Muscle of arm (tissue), 14 donors: ENCODE results near the gene SPIN2A. TPM values are rescaled to one million over a fixed set of nuclear protein-coding genes. Genes with fewer than 3 reads are reported as not detected.
"Not testable (repeated sequence)": the region's sequence is repeated elsewhere in the genome, so short reads cannot be mapped to it uniquely, and the experiment has no call there.

ENCODE experiments used
- DNase-seq: peaks from one replicate; pipeline ENCODE4 v3.0.0-alpha.2; 2013
- long read RNA-seq, 11 donors: transcript quantifications; one replicate each; lab custom pipeline, GENCODE V29; 2026
- polyA plus RNA-seq, 12 donors: library from polyadenylated mRNA; unstranded; fragments of 120-200 nt; gene quantifications; one replicate each; pipeline ENCODE4 v1.2.1, GENCODE V29; 2013; ENCODE audit not compliant: insufficient read length in 12 of 12

SPIN2A gene
- polyA plus RNA-seq: 1 to 10 TPM in 10 of 12 donors, not detected in 2; 1.9 to 6.7 (median 3.8) TPM
- long read RNA-seq, donor 1, partial matches to known transcripts: 0 of 1 reads
- long read RNA-seq, donor 1, other reads (novel, unspliced or antisense): 0 of 1 reads
- long read RNA-seq, donor 2, partial matches to known transcripts: 0 of 1 reads
- long read RNA-seq, donor 2, other reads (novel, unspliced or antisense): 0 of 1 reads
- long read RNA-seq, donor 3: 0 reads
- long read RNA-seq, donor 4, partial matches to known transcripts: 0 of 1 reads
- long read RNA-seq, donor 4, other reads (novel, unspliced or antisense): 0 of 1 reads
- long read RNA-seq, donor 5, partial matches to known transcripts: 0 of 3 reads
- long read RNA-seq, donor 5, other reads (novel, unspliced or antisense): 0 of 3 reads
- long read RNA-seq, donor 6, partial matches to known transcripts: 0 of 1 reads
- long read RNA-seq, donor 6, other reads (novel, unspliced or antisense): 0 of 1 reads
- long read RNA-seq, donor 7, partial matches to known transcripts: 0 of 1 reads
- long read RNA-seq, donor 7, other reads (novel, unspliced or antisense): 0 of 1 reads
- long read RNA-seq, donor 8, partial matches to known transcripts: 0 of 2 reads
- long read RNA-seq, donor 8, other reads (novel, unspliced or antisense): 0 of 2 reads
- long read RNA-seq, donor 9, partial matches to known transcripts: 0 of 2 reads
- long read RNA-seq, donor 9, other reads (novel, unspliced or antisense): 0 of 2 reads
- long read RNA-seq, donor 10, partial matches to known transcripts: 0 of 2 reads
- long read RNA-seq, donor 10, other reads (novel, unspliced or antisense): 0 of 2 reads
- long read RNA-seq, donor 11, partial matches to known transcripts: 0 of 2 reads
- long read RNA-seq, donor 11, other reads (novel, unspliced or antisense): 0 of 2 reads

DNA sequence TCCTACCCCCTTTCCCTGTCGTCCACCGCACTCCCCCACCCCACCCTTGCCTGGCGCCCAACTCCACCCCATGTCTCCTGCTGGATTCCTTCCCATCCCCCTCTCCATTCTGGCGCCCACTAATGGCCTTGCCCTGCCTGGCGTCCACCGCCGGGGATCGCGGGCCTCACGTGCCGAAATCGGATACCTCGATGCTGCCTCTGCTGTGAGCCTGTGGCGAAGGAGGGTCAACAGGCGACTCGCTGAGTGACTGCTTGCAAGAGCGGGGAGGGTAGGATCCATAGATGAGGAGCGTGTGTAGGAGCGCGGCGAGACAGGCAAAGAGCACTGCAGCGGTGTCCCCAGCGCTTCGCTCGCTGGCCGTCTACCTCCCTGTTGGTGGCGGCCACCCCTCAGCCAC is at the start of gene SPIN2A:
SPIN2A (minus strand) TSS at position 325 of the 400 bp plus-strand sequence. CDS start 800 bp downstream, outside the sequence.
- peak; percentile 36 for DNase-seq

DNA sequence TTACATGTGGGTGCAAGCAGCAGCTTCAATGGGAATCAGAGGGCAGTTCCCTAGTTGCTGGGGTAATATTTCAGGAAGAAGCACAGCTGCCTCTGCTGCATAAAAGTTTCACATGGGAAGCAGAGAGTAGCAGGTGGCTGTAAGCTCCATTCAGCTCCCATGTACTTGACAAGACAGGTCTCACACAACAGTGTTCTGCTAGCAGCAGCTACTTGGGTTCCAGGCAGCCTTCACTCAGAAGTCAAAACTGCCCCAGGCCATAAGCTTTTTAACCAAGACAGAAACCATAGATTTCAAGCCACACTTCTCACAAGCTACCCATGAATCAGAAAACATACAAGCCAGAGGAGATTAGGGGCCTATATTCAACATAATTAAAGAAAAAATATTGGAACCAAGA is 41.4 kb upstream of the SPIN2A start:
- DNase-seq: no peak

DNA sequence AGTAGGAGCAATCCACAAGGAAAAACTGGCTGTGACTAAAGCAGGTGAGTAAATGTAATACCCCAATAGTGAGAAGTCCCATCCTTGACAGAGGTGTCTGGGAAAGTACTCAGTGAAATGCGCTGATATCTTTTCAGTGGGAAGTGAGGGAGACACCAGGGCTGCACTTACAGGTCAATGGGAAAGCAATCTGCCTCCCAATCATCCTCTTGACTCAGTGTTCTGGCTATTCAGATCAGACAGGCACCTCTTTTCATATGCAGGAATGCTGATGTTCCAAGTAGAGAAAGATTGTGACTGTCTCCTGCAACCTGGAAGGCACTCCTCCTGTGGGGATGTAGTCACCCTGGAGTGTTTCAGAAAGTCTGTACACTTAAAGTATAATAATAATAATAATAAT is 39.9 kb upstream of the SPIN2A start:
- no peak for DNase-seq

DNA sequence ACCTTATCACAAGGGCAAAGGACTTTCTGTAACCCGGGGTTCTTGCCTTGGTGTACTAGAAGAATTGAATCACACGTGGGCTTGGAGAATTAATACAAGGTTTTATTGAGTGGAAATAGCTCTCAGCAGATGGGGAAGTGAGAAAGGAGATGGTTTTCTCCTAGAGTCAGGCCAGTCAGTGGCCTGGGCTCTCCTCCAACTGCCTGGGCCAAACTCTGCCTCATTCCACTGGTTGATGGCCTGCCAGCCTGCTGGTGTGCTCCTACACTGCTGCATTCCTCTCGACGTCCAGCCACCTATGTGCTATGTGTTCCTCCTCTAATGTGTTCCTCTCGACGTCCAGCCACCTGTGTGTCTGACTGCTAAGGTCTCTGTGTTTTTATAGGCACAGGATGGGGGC is 35.3 kb upstream of the SPIN2A start:
- DNase-seq: no peak

DNA sequence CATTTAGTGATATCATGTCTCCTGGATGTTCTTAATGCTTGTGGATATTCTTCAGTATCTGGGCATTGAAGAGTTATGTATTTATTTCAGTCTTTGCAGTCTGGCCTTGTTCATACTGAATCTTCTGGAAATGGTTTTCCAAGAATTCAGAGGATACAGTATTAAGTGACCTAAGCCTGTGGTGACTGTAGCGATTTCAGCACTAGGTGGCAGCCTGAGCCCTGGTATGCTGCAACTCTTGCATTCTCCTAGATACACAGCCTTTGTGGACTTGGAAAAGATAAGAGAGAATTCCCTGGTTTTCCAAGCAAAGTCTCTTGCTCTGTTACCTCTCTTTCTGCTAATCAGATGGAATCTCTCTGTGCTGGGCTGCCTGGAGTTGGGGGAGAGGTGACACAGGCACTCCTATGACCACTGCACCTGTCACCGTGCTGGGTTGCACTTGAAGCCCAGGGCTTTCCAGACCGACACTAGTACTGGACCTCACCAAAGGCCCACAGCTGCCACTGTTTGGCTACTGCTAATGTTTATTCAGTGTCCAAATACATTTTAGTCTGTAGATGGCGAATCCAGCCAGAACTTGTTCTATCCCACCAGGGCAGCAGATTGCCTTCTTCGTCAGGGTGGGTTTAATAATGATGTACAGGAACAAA is 19.3 kb upstream of the SPIN2A start:
- peak; percentile 19 for DNase-seq

DNA sequence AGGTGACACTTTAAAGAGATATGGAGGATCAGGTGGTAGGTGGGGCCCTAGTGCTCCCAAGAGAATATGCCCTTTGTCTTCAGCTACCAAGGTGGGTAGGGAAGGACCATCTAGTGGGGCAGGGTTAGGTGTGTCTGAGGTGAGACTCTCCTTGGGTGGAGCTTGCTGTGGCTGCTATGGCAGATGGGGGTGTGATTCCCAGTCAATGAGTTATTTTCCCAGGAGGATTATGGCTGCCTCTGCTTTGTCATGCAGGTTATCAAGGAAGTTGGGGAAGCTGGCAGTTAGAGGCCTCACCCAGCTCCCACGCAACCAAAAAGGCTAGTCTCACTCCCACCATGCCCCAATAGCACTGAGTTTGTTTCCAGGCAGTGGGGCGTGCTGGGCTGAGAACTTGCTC is 18.0 kb upstream of the SPIN2A start:
- no peak for DNase-seq

DNA sequence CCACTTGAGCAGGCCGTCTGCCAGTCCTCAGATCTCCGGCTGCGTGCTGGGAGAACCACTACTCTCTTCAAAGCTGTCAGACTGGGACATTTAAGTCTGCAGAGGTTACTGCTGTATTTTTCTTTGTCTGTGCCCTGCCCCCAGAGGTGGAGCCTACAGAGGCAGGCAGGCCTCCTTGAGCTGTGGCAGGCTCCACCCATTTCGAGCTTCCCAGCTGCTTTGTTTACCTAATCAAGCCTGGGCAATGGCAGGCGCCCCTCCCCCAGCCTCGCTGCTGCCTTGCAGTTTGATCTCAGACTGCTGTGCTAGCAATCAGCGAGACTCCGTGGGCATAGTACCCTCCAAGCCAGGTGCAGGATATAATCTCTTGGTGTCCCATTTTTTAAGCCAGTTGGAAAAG is 15.0 kb upstream of the SPIN2A start:
- DNase-seq: not testable (repeated sequence)

DNA sequence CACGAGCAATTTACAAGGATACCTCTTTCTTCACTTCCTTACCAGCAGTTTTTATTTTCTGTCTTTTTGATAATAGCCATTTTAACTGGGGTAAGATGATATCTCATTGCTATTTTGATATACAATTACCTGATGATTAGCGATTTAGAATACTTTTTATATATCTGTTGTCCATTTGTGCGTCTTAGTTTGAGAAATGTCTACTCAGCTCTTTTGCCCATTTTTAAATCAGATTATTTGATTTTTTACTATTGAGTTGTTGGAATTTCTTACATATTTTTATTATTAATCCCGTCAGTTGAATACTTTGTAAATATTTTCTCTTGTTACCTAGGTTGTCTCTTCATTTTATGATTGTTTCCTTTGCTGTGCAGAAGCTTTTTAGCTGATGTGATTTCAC is 1.5 kb upstream of the SPIN2A start:
- DNase-seq: no peak

DNA sequence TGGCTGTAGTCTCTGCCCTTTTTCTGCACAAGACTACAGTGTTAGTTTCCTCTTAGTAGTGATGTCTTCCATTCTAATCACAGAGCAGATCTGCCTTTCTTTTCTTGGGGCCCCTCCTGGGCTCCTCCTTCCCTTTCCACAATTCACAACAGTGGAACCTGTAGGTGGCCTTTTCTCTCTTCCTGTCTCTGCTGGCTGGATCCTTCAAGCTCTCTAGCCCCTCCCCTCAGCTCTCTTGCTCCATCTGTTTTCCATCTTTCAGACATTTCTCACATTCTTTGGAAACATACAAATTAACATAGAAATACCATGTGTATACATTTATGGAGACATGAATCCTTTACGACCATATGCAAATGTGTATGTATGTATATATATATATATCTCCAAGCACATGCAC is 304 bp upstream of the SPIN2A start:
- peak; percentile 46 for DNase-seq

DNA sequence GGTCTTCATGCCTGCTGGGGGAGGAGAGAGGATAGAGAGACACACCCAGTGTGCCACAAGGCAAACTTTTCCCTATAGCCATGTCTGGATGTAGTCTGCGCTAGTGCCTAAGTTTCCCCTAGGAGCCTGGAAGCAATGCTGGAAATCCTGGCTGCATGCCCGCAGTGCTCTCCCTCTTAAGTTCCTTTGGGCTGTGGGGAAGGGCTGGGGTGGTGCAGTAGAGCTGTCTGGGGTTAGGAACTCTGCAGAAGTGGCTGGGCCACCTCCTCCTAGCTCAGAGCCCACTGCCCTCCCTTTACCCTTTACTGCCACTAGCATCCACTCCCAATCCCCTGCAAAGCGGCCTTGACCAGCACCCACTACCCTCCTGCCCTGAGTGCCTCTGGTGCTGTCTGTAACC is 608 bp downstream of the SPIN2A start:
- not testable (repeated sequence) for DNase-seq

DNA sequence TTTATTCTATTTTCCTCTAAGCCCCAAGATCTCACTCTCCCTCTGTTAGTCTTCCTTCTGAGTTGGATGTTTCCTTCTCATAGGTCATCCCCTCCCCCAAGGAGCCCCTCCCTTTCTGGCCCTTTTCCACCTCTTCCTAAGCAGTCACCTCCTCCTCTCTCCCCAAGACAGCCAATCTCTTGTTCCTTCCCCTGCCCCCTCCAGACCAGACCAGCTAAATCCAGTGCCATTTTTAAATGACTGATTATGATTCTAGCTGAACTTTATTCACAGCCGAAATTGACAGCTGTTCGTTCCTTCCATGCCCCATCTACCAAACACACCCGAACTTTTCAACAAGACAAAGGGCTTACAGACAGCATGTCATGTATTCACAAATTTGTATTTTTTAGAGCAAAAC is 1.9 kb downstream of the SPIN2A start:
- DNase-seq: no peak

DNA sequence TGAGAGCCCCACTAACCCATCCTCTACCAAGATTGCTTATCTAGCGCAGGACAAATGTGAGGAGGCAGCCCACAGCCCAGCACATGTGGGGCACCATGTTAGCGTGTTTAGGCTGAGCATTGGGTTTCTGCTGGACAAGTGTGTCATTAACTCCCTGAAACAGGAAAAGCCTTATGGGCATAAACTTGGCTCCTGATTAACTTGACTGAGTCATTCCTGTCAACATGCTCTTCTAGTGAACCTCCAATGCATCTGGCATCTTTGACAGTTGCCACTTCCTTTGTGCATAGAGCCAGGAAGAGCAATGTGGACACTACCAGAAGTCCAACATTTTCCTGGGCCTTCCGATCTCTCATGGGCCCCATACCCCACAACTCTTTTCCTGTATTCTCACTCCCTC is 2.5 kb downstream of the SPIN2A start:
- no peak for DNase-seq

DNA sequence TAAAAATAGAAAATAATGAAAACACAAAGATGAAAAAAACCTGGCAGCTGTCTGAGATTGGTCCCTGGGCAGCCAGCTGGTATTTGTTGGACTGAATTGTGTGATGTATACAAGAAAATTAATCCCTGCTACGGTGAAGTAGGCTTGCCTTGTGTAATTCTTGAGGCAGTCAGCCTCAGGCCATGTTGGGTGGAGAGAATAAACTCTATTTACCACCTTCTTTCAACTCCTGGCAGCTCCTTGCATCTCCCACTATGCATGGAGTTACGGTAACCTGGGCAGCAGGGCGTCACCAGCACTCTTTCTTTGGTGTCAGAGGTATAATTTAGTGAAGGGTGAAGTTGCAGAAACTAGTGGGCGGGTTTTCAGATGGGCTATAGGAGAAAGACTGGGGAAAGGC is 3.5 kb downstream of the SPIN2A start:
- DNase-seq: no peak

DNA sequence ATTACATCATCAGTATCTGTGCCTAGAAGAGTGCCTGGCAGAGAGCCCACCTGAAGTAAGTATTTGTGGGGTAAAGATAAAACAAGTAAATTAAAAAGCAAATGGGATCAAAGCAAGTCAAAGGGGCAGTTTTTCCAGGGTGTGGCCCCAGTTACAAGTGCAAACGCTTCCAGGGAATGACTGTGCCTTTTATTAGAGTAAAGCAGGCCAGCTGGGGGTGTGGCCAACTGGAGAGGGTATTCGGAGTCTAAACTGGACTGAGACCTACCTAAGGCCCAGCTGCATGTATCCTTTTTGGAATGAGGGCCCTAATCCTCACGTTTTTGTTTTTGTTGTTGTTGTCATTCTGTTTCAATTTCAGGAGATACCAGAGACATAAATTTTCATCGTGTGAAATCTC is 3.9 kb downstream of the SPIN2A start:
- DNase-seq: not testable (repeated sequence)

DNA sequence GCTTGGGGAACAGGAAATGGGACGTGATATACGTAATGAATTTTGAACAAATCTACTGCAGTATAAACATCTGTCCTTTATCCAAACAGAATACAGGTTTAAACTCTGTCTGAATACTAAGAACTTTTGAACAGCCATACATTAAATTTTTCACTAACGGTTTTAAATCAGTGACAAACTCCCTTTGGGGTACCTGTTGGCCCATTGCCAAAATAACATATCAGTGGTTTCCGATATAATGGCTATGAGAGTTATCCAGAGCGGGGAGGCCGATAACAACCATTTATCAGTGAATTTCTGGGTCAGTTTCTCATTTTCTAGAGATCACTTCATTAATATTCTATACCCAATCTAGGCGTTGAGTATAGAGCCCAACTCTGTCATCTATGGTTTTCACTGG is 5.2 kb downstream of the SPIN2A start:
- DNase-seq: no peak

DNA sequence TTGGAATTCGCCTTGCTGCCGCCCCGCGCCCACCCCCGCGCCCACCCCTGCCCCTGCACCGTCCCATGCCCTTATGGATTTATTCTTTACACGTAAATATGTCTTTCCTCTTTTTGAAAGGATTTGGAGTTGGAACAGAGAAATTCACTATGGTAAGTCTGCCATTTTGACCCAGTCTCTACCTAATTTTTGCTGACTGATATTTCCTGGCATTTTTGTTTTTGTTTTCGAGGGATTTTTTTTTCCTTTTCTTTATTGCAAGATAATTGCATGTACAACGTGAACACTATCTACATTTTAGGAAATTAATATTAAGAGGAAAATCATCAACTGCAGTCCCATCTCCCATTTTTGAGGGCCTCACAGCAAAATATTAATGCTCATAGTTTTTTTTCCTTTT is 15.4 kb downstream of the SPIN2A start:
- DNase-seq: no peak

DNA sequence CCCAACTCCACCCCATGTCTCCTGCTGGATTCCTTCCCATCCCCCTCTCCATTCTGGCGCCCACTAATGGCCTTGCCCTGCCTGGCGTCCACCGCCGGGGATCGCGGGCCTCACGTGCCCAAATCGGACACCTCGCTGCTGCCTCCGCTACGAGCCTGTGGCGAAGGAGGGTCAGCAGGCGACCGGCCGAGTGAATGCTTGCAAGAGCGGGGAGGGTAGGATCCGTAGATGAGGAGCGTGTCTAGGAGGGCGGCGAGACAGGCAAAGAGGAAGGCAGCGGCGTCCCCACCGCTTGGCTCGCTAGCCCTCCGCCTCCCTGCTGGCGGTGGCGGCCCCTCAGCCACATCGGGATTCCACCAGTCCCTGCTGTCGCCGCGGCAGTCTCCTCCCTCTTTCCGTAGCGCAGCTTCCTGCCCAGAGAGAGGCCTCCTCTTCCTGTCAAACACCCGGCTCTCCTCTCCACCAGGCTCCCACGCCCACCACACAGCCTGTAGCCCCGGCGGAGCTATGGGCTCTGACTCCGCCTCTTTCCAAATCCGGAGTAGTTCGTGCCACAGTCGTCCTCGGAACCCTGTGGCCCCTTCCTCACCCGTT is 15.9 kb downstream of the SPIN2A start, which contains the start of gene SPIN2B:
SPIN2B (minus strand) TSS at position 387 of the 594 bp plus-strand sequence.
- DNase-seq: peak; percentile 81

DNA sequence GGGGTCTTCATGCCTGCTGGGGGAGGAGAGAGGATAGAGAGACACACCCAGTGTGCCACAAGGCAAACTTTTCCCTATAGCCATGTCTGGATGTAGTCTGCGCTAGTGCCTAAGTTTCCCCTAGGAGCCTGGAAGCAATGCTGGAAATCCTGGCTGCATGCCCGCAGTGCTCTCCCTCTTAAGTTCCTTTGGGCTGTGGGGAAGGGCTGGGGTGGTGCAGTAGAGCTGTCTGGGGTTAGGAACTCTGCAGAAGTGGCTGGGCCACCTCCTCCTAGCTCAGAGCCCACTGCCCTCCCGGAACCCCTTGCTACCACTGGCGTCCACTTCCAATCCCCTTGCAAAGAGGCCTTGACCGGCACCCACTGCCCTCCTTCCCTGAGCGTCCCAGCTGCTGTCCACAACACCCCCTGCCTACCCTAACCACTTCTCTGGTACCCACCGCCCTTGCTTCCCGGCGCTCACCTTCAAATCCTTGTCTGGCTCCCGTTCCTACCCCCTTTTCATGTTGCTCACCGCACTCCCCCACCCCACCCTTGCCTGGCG is 16.5 kb downstream of the SPIN2A start:
- DNase-seq: peak; percentile 12

DNA sequence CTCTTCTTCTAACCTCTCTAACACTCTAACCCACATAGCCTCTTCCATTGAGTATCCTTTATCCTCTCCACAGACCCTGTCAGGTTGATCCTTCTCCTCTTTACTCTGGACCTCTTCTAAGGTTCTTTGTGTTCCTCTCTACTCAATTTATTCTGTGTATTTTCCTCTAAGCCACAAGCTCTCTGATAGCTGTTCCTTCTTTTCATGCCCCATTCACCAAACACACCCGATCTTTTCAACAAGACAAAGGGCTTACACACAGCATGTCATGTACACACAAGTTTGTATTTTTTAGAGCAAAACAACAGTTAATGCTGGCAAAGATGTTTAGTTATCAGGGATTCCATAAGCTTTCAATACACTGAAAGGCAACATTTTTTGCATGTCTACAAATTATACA is 17.8 kb downstream of the SPIN2A start:
- no peak for DNase-seq

DNA sequence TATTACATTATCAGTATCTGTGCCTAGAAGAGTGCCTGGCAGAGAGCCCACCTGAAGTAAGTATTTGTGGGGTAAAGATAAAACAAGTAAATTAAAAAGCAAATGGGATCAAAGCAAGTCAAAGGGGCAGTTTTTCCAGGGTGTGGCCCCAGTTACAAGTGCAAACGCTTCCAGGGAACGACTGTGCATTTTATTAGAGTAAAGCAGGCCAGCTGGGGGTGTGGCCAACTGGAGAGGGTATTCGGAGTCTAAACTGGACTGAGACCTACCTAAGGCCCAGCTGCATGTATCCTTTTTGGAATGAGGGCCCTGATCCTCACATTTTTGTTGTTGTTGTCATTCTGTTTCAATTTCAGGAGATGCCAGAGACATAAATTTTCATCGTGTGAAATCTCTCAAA is 19.6 kb downstream of the SPIN2A start:
- not testable (repeated sequence) for DNase-seq

DNA sequence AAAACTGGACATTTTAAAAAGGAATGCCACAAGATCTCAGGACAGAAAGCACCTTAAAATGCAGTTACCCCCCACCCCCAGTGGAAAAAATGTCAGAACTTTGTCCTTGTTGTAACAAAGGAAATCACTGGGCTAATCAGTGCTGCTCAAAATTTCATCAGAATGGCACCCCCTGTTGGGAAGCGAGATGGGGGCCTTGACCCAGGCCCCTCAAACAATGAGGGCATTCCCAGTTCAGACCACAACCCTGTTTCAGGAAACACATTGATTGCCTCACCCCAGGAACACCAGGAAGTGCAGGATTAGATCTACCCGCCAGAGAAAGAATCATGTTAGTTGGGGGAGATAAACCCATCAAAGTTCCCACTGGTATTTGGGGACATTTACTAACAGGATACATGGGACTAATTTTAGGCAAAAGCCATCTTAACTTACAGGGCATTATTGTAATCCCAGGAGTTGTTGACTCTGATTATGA is 32.2 kb downstream of the SPIN2A start:
- no peak for DNase-seq
